ENCODE measurements around the gene RERG.

DNA sequence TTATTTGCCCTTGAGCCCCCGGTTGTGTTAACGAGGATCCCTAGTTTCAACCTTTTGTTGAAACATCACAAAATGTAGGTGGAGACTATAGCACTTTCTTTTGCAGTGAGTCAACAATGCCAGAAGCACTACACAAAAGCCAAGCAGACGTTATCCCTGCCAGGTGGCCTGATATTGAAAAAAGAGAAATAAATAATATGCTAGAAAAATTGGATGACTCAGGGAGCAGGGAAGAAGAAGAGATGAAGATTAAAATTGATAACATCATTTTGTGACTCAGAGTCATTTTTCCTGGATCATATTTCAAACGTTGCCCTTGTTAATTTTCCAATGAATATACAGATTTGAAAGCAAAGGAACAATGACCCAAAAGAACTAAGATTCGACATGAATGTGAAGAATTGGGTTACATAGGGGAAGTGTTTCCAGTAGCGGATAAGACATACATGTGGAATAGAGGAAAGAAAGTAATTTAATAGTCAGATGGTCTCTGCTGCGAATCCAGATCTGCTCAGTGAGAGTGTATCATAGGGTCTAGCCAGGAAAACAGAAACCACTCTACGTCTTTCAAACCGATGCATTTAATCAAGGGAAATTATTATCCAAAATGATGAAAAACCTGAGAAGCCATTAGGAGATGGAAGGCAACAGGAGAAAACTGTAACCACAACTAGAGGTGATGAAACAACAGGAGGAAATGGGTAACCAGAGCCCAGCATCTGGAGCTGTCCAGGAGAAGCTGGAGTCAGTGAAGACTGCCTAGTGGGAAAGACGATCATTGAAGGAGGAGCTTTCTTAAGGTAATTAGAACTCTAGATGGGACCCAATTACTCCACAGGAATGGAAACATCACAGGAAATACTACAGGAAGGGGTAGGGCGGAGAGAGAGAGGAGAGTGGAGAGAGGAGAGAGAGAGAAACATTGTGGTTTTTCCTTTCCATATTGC lies 57.9 kb downstream of the RERG start:
- TF ChIP-seq EZH2 (IDR thresholded peaks at IDR 0.05; ENCODE audit: low read depth), result no peak
- TF ChIP-seq, protein P1, sequence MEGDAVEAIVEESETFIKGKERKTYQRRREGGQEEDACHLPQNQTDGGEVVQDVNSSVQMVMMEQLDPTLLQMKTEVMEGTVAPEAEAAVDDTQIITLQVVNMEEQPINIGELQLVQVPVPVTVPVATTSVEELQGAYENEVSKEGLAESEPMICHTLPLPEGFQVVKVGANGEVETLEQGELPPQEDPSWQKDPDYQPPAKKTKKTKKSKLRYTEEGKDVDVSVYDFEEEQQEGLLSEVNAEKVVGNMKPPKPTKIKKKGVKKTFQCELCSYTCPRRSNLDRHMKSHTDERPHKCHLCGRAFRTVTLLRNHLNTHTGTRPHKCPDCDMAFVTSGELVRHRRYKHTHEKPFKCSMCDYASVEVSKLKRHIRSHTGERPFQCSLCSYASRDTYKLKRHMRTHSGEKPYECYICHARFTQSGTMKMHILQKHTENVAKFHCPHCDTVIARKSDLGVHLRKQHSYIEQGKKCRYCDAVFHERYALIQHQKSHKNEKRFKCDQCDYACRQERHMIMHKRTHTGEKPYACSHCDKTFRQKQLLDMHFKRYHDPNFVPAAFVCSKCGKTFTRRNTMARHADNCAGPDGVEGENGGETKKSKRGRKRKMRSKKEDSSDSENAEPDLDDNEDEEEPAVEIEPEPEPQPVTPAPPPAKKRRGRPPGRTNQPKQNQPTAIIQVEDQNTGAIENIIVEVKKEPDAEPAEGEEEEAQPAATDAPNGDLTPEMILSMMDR (conservative IDR thresholded peaks at IDR 0.05), result no peak

Data from PC-9 (cell line).